NK-92 treated with Interleukin-12 subunit alpha and Interleukin-12 subunit beta, amount 100 ng/mL, for 24 hours (cell line): ENCODE results near the gene GUCD1.

Experiments
- DNase-seq: peaks from one replicate; lab custom pipeline; 2025; lab: John Stamatoyannopoulos, UW

Gene GUCD1

DNA sequence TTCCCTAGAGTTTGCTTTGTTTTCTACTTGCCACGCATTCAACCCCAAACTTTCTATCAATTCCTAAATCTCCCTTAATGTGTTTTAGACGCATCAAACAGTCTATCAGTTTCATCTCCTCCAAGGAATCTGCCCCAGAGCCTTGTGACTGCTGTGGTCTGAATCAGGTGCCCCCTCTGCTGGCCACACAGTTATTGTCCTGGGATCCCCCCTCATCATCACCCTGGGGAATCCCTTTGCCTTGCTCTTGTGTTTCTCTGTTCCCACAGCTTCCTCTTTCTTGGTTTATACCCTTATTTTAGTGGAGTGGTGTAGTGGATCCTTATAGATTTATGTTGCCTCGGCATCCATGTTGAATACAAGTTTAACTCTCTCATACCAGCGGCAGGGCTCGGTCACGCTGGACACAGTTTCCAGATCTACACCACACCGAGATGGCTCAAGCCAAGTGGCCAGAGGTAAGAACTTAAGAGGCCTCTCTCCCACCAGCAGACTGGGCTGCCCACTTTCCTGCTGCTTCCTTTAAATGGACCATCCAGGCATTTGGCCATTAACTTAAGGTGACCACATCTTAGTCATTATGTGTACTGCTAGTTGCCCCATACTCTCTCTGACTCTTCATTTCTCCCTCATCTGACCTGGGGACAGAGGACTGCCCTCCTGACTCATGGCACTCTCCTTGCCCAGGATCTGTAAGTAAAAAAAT lies 51.6 kb downstream of the GUCD1 start:
- DNase-seq = peak; percentile 43

DNA sequence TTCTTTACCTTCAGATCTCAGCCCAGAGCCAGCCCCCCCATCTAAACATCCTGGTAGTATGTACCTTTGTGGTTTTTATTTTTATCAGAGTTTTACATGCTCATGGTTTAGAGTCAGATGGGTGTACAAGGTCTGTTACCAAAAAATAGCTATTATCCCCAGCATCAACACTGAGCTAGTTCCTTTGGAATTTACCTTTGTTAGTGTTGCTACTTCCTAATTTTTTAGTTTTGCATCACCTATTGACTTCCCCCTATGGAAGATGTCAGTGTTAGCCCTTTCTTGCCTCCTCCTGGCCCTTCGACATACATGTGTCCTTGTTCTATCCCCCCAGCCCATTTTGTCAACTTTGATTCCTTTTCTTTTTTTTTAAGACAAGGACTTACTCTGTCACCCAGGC lies 52.4 kb downstream of the GUCD1 start:
- no peak for DNase-seq

DNA sequence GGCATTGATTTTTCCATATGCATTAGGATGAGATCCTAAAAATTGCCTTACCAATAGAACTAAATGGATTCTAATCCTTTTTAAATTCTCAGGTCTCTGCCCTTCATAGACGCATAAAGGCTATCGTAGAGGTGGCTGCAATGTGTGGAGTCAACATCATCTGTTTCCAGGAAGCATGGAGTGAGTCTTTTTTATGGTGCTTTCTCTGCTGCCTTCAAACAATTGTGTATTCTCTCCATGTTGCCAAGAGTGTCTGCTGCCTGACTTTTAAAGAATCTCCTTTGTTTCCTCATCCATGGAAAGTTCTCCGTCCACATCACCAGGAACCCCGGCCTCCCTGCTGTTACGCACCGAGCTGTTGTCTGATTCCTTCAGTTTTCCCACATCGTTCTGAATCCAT lies 52.9 kb downstream of the GUCD1 start:
- no peak for DNase-seq

DNA sequence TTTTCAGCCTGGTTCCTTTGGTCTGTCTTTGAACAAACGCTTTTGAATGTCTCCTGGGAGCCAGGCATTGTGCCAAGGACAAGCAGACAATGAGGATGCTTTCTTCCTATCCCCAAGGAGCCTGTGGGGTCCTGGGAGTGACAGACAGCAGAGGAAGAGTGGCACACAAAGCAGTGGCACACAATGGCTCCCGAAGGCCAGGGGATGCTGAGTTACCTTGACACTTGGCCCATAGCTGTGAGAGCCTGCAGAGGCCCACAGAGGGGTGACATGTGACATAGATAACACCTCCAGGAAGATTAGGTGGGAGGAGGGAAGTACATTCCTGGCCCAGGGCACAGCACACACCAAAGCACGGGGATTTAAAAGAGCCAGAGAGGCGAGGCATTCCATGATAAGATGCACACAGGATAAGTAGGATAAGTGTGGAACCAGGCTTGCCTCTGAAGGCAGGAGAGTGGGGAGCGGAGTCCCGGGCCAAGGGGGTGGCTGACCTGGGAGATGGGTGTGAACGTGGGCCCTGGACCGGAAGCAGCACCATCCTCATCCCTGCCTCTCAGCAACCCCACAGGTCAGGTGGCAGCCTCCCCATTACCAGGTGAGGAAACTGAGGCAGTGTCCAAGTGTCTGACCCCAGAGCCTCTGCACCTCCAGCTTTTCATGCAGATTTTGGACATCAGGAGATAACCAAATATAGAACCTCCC lies 53.5 kb downstream of the GUCD1 start:
- no peak for DNase-seq

DNA sequence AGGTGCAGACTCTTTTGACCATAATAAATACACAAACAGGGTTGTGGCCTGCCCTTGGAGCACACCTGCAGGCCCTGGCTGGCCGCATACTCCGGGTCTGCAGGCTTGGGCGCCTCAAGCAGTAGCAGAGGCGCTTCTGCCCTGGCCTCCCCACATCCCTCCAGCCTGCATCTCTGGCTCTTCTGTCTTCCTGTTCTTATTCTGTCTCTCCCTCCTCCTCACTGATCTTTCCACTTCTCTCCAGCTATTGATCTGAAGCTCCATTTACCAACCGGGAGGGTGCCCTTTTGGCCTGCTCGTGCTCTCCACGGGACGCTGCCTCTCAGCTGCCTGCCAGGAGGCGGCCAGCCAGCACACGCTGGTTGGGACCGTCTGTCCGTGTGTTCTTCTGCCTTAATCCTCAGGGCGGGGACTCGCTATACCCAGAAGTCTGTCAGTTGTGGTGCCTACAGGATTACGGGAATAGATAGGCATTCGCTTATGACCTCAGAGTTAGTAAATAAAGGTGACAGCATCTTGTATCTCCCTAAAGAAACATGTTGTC lies 54.6 kb downstream of the GUCD1 start:
- no peak for DNase-seq

DNA sequence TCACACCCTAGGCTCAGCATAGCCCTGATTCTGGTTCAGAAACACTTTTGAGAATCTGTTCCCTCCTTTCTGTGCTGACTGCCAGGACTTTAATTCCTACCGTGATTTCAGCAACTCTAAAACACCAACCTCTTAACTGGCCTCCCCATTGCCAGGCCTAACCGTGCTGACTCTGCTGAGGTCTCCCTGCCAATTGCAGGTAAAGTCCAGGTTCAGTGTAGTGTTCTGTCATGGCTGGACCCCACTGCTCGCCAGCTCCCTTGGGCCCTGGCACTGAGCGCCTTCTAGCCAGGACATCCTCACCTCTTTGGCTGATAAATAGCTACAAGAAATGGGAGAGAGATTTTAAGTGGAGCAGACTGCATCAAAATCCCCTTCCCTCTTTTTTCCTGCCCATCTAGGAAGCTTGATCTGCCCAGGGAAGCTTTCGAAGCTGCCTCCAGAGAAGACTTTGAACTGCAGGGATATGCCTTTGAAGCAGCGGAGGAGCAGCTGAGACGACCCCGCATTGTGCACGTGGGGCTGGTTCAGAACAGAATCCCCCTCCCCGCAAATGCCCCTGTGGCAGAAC lies 55.1 kb downstream of the GUCD1 start:
- no peak for DNase-seq

DNA sequence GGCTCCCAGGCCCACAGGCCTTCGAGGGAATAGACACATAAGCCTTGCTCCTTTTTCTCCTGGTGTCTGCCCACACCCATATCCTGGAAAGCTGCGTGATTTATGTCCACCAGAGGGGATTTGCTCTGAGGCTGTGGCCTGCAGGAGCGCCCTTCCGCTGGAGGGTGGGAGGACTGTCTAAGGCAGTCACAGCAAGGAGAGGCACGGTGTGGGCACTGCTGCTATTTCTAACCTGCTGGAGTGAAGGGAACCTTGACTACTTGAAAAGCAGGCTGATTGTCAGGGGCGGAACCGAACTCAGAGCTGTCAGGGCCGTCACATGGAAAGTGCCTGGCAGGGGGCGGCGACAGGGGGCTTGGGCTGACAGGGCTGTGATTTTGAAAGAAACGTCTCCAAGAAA lies 56.1 kb downstream of the GUCD1 start:
- no peak for DNase-seq

DNA sequence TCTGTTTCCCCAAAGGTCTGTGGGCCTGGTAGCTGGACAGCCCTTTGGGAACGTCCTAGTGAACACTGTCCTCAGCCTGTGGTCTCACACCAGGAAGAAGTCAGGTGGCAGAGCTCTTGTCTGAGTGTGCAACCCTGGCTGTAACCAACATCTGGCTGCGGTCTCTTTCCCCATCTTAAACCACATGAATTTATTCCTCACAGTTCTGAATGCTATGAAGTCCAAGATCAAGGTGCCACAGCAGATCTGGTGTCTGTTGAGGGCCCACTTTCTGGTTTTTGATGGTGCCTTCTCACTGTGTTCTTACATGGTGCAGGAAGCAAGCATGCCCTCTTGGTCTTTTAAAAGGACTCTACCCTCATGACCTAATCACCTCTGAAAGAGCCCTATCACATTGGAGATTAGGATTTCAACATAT lies 57.1 kb downstream of the GUCD1 start:
- DNase-seq = no peak

DNA sequence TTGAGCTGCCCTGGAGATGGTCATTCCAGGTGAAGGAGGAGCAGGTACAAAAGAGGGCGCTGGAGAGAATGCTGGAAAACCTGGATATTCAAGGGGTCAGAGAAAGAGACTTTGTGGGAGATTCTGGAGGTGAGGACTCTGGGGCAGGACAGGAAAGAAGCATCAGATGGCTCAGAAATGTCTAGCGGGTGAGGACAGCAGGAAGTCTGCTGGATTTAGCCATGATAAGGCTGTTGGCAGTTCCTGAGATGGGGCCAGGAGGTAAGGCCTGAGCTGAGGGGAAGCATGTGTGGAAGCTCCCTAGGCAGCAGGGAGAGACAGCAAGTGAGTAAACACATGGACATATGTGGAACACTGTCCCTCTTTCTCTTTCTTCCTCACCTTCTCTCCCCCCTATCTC lies 58.3 kb downstream of the GUCD1 start:
- DNase-seq = no peak

DNA sequence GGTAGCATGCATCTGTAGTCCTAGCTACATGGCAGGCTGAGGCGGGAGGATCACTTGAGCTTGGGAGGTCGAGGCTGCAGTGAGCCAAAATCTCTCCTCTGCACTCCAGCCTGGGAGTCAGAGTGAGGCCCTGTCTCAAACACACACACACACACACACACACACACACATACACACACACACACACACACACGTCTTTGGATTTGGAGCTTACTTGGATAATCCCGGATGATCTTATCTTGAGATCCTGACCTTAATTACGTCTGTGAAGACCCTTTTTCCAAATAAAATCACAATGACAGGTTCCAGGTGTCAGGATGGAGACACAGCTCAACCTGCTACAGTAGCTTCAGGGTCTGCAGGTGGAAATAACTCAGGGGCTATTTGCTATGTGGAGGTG lies 58.7 kb downstream of the GUCD1 start:
- no peak for DNase-seq

DNA sequence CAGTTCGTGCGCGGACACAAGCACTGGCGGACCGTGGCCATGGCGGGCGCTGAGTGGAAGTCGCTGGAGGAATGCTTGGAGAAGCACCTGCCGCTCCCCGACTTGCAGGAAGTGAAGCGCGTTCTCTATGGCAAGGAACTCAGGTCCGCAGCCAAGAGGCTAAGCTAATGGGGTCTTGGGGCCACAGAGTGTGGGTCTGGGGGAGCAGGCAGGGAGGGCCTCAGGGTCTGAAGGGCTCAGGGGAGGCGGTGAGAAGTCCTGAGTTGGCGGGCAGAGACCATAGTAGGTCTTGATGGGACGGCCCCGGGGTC lies 59.6 kb downstream of the GUCD1 start:
- DNase-seq = no peak

DNA sequence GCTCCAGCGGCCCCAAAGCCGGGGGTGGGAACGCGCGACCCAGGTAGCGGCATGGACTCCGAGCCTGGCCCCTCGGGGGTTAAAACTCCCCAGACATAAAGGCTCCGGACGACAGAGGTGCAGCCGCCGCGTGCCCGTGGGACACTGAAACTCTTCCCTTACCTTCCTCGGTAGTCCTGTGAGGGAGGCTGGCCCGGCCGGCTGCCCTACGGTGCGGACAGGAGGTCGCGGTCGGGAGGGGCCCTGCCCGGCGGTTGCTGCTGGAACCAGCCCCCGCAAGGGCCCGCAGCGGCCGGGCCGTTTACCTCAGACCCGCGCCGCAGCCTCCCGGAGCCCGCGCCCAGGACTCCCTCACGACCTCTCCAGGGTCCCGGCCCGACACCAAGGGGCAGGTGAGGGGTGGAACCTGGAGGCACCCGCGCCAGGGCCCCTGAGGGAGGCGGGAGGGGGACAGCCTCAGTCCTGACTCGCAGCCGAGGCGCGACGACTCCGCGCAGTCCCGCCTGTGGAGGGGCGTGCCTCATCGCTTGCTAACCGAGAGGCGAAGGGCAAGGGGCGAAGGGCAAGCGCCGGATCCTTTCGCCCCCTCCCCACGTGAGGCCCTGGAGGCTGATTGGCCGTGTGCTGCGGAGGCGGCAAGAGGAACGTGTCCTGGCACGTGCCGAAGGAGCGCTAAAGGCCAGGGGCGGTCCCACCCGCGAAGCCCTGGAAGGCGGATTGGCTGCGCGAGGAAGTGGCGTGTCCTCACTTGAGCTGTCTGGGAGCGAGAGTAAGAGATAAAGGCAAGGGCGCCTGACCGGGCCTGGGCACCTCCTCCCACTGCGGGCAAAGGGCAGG lies 60.2 kb downstream of the GUCD1 start, which contains the start of gene UPB1:
TSS of gene UPB1 (plus strand) at position 805 of the 837 bp plus-strand sequence. CDS start 72 bp downstream, outside the sequence.
- DNase-seq = no peak

DNA sequence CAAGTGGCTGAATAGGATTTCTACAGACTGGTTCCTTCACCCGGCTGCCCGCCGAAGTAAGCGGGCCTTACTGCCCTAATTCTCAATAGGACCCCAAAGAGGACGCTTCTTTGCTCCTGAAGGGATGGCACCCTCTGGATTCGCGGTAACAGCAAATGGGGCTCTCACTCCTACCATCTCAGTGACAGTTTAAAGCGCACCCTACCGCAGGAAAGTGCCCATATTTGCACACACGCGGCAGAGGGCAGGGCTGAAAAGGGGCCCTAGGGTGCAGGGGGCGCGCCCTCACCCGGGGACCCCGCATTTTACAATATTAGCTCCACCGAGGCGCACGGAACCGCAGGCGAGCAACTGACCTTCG lies 60.8 kb downstream of the GUCD1 start:
- DNase-seq = no peak

DNA sequence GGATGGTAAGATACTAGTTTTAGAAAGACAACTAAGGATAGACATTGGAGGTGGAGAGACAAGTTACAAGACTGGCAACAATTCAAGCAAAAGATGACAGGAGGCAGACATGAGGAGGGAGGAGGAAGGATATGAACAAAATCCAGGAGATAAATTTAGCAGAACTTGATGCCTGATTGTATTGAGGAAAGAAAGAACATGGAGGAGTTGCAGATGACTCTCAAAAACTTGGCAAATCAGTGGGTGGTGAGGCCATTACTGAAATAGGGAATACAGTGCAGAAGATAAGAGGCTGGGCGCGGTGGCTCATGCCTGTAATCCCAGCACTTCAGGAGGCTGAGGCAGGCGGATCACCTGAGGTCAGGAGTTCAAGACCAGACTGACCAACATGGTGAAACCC lies 62.5 kb downstream of the GUCD1 start:
- no peak for DNase-seq
